GM23338 (cell line): ENCODE measurements around the gene SCN2B. TPM values are rescaled to one million over a fixed set of nuclear protein-coding genes. Genes with fewer than 3 reads are reported as not detected.

ENCODE experiments used
- ATAC-seq: fragments of 200-7000 bp; cut with Tn5 transposase; 3 replicates; pipeline ENCODE4 v1.9.1; 2020
- DNase-seq: peaks from one replicate; pipeline ENCODE4 v3.0.0-alpha.2; 2015; ENCODE audit warnings: low spot score
- H2AFZ ChIP-seq: fragments of 200-600 bp; sonication (generic); 2 replicates; pipeline ENCODE4 v1.8.0; 2016; ENCODE audit warnings: antibody characterized with exemption, mild to moderate bottlenecking, moderate library complexity
- H3F3A ChIP-seq: fragments of 200-600 bp; sonication (generic); replicated peaks from 2 replicates; pipeline ENCODE4 v1.8.0; 2017; ENCODE audit warnings: antibody characterized with exemption, mixed run types, low read depth
- H3K27ac ChIP-seq: fragments of 200-600 bp; sonication (generic); 2 replicates; pipeline ENCODE4 v1.6.1; 2016; ENCODE audit warnings: low read depth
- H3K27me3 ChIP-seq: fragments of 200-600 bp; sonication (generic); 2 replicates; pipeline ENCODE4 v1.8.0; 2016; ENCODE audit warnings: mild to moderate bottlenecking, mixed run types, moderate library complexity; ENCODE audit not compliant: insufficient read depth
- H3K36me3 ChIP-seq: fragments of 200-600 bp; sonication (generic); 2 replicates; pipeline ENCODE4 v1.8.0; 2016; ENCODE audit warnings: mild to moderate bottlenecking; ENCODE audit not compliant: insufficient read depth
- H3K4me1 ChIP-seq: fragments of 200-600 bp; sonication (generic); 2 replicates; pipeline ENCODE4 v1.8.0; 2016; ENCODE audit warnings: mild to moderate bottlenecking, moderate library complexity; ENCODE audit not compliant: insufficient read depth
- H3K4me2 ChIP-seq: fragments of 200-600 bp; sonication (generic); 2 replicates; pipeline ENCODE4 v1.7.1; 2017; ENCODE audit warnings: mixed run types
- H3K4me3 ChIP-seq: fragments of 200-600 bp; sonication (generic); 2 replicates; pipeline ENCODE4 v1.6.1; 2016; ENCODE audit warnings: mixed run types
- H3K79me2 ChIP-seq: fragments of 200-600 bp; sonication (generic); replicated peaks from 2 replicates; pipeline ENCODE4 v1.8.0; 2017; ENCODE audit warnings: mild to moderate bottlenecking; ENCODE audit not compliant: insufficient read depth
- H3K9me2 ChIP-seq: fragments of 200-600 bp; sonication (generic); 2 replicates; pipeline ENCODE4 v1.8.0; 2017; ENCODE audit not compliant: insufficient read depth
- H4K20me1 ChIP-seq: fragments of 200-600 bp; sonication (generic); replicated peaks from 2 replicates; pipeline ENCODE4 v1.8.0; 2017; ENCODE audit warnings: mild to moderate bottlenecking; ENCODE audit not compliant: insufficient read depth
- H3K27ac Mint-ChIP-seq: 2 replicates; pipeline ENCODE4 v1.8.0; 2020; ENCODE audit warnings: inconsistent platforms, mild to moderate bottlenecking, moderate library complexity, mixed read lengths
- H3K27me3 Mint-ChIP-seq: 3 replicates; pipeline ENCODE4 v1.8.0; 2022; ENCODE audit warnings: low read depth, mild to moderate bottlenecking, moderate library complexity, mixed read lengths, inconsistent platforms; ENCODE audit not compliant: insufficient read depth, poor library complexity
- H3K36me3 Mint-ChIP-seq: 3 replicates; pipeline ENCODE4 v1.8.0; 2021; ENCODE audit warnings: low read depth, mild to moderate bottlenecking, inconsistent platforms, moderate library complexity, mixed read lengths
- H3K4me1 Mint-ChIP-seq: 3 replicates; pipeline ENCODE4 v1.8.0; 2020; ENCODE audit warnings: mild to moderate bottlenecking, inconsistent platforms, mixed read lengths
- H3K4me3 Mint-ChIP-seq: 3 replicates; pipeline ENCODE4 v1.8.0; 2021; ENCODE audit warnings: moderate library complexity, mild to moderate bottlenecking, inconsistent platforms, mixed read lengths
- H3K9me3 Mint-ChIP-seq: 3 replicates; pipeline ENCODE4 v1.8.0; 2020; ENCODE audit warnings: moderate library complexity, mild to moderate bottlenecking, inconsistent platforms, mixed read lengths
- CREB1 ChIP-seq: fragments of 250-450 bp; sonication (Bioruptor Pico); IDR thresholded peaks from 2 replicates; pipeline ENCODE4 v1.5.0; 2020; ENCODE audit warnings: low read depth, mild to moderate bottlenecking, moderate library complexity
- EZH2 ChIP-seq: fragments of 200-600 bp; sonication (generic); IDR thresholded peaks from one replicate; pipeline ENCODE4 v1.8.0; 2017; ENCODE audit warnings: antibody characterized with exemption, mild to moderate bottlenecking, low read depth; ENCODE audit not compliant: unreplicated experiment
- EZH2phosphoT487 ChIP-seq: fragments of 200-600 bp; sonication (generic); IDR thresholded peaks from one replicate; pipeline ENCODE4 v1.8.1; 2018; ENCODE audit warnings: antibody characterized with exemption; ENCODE audit not compliant: unreplicated experiment
- JUNB ChIP-seq: IDR thresholded peaks from one replicate; pipeline ENCODE4 v1.6.1; 2016; ENCODE audit warnings: antibody characterized with exemption; ENCODE audit not compliant: unreplicated experiment
- NANOG ChIP-seq: IDR thresholded peaks from 2 replicates; pipeline ENCODE4 v1.6.1; 2016; ENCODE audit warnings: antibody characterized with exemption, borderline replicate concordance
- STAT1 ChIP-seq: IDR thresholded peaks from one replicate; pipeline ENCODE4 v1.6.1; 2016; ENCODE audit warnings: antibody characterized with exemption; ENCODE audit not compliant: unreplicated experiment
- ZNF114 ChIP-seq: fragments of 250-450 bp; sonication (Bioruptor Pico); IDR thresholded peaks from 2 replicates; pipeline ENCODE4 v1.5.0; 2020; ENCODE audit warnings: mild to moderate bottlenecking, moderate library complexity
- ZNF331 ChIP-seq: fragments of 250-450 bp; sonication (Bioruptor Pico); IDR thresholded peaks from 2 replicates; pipeline ENCODE4 v1.5.0; 2020; ENCODE audit warnings: low read depth, mild to moderate bottlenecking, moderate library complexity
- long read RNA-seq: library from polyadenylated mRNA; unstranded; transcript quantifications from one replicate; pipeline ENCODE4 v2.0.0, GENCODE V29; 2020; ENCODE audit not compliant: unreplicated experiment
- polyA plus RNA-seq: library from polyadenylated mRNA; unstranded; fragments of >200 nt; fragmentation: Nextera tagmentation; extraction: Ambion mirVana; gene quantifications from 2 replicates; pipeline ENCODE4 v1.2.1, GENCODE V29; 2016
- total RNA-seq: library from RNA; depleted of rRNA; stranded (reverse); fragments of >200 nt; shearing (Covaris generic); gene quantifications from 2 replicates; pipeline ENCODE4 v1.2.3, GENCODE V29; 2014; rRNA removed
- TF ChIP-seq, protein P1 (sequence below): IDR thresholded peaks from 2 replicates; pipeline ENCODE4 v1.6.1; 2016; ENCODE audit warnings: antibody characterized with exemption
- TF ChIP-seq, protein P2 (sequence below): IDR thresholded peaks from one replicate; pipeline ENCODE4 v1.6.1; 2018; ENCODE audit warnings: antibody characterized with exemption; ENCODE audit not compliant: unreplicated experiment

Gene SCN2B, protein sequence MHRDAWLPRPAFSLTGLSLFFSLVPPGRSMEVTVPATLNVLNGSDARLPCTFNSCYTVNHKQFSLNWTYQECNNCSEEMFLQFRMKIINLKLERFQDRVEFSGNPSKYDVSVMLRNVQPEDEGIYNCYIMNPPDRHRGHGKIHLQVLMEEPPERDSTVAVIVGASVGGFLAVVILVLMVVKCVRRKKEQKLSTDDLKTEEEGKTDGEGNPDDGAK
- total RNA-seq = 0.03 and 0.04 TPM in 2 replicates
- 0.09 TPM in 1 of 2 replicates, not detected in the other for polyA plus RNA-seq
- long read RNA-seq, full-length matches to known transcripts = 1 of 2 reads
- long read RNA-seq, partial matches to known transcripts = 1 of 2 reads
- long read RNA-seq, other reads (novel, unspliced or antisense) = 0 of 2 reads

DNA sequence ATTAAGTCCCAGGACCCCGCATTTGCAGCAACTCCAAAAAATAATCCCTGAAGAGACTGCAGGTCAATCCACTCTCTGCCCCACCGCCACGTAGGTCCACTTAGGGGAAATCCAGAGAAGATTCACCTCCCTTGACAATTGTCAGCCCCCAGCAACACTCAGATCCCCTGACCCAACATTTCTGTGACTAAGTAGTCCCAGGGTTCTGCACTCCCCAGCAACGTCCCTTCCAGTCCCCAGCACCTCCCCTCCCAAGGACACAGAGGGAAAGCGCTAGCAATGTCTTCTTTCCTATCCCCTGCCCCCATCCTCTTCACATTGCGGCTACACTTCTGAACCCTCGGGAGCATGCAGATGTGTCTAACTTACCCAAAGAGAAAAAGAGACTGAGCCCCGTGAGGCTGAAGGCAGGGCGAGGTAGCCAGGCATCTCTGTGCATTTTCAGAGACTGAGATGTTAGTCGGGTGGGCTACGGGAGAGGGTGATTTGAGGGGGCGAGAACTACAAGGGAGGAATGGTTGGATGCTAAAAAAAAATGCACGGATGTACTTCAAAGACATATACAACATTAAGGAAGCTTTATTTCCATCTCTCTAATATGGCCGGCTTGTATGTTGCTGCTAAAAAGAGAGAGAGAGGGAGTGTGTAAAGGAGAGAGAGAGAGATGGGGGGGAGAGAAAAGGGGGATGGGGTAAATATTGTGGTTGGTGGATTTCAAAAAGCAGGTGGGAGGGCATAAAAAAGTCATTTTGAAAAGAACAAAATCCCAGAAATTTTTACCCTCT, at the start of gene SCN2B:
TSS of gene SCN2B (minus strand) at position 647 of the 785 bp plus-strand sequence. CDS start at position 439, 208 bp downstream.
- peak within 1 kb of the TSS; percentile 86 for H2AFZ ChIP-seq
- H3K4me3 ChIP-seq = peak within 1 kb of the TSS; percentile 70
- no peaks in the 10 kb centered on the region for H3K79me2 ChIP-seq
- peaks cover 39% of the 10 kb centered on the region for H3K4me1 Mint-ChIP-seq
- H3K27ac ChIP-seq = no peak within 1 kb of the TSS
- DNase-seq (peak; percentile 71), ATAC-seq (peak; percentile 15)
- H3K4me3 Mint-ChIP-seq = peak within 1 kb of the TSS; percentile 79
- H3K4me1 ChIP-seq = peaks cover 24% of the 10 kb centered on the region
- H3K27ac Mint-ChIP-seq = no peak within 1 kb of the TSS
- no peaks in the 10 kb centered on the region for H3K9me2 ChIP-seq
- peaks cover 59% of the 10 kb centered on the region for H3K27me3 ChIP-seq
- H3F3A ChIP-seq = no peaks in the 10 kb centered on the region
- H3K9me3 Mint-ChIP-seq = no peaks in the 10 kb centered on the region; the same call in 2 of the 3 replicates
- no peaks in the 10 kb centered on the region for H3K36me3 Mint-ChIP-seq
- H3K27me3 Mint-ChIP-seq = peaks cover 31% of the 10 kb centered on the region
- peak within 1 kb of the TSS; percentile 81 for H3K4me2 ChIP-seq
- H4K20me1 ChIP-seq = no peaks in the 10 kb centered on the region
- TF ChIP-seq ZNF331 (CRISPR knock-in tag) (no peak), EZH2 (peak; percentile 34)
- H3K36me3 ChIP-seq = no peaks in the 10 kb centered on the region; the same call in 1 of the 2 replicates

DNA sequence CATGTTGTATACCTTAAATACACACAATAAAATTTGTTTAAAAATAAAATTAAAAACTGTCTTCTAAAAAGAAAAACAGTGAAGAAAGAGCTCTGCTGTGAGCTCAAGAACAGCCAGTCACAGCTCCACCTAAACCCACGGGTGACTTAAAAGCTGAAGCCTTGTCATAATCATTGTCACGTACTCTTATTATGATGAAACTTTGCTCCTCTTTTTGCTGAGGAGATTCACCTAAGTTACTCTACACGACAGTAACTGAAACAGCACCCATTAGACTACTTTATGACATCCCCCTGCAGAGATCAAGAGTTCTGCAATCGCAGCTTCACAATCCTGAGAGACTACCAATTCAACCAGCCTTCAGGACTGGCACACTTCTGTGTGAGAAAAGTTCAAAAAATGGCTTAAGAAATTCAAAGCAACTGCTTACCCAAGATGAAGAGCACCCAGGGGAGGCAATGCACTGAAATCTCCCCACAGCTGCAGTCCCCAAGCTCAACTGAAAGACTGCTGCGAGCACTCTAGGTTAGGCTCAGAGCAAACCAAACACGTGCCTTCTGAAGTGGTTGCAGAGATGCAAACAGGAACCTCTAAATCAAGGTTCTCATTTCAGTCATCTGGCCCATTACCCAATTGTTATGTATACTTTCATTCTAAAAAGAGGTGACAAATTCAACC, 48.2 kb upstream of the SCN2B start, which contains the start of gene JAML:
TSS of gene JAML (minus strand) at position 501 of the 678 bp plus-strand sequence. CDS start 10,145 bp downstream, outside the sequence.
- Histone ChIP-seq H3K4me2 (no peak within 1 kb of the TSS), H3K79me2 (no peaks in the 10 kb centered on the region), H3K27ac (no peak within 1 kb of the TSS), H3F3A (no peaks in the 10 kb centered on the region), H2AFZ (no peak within 1 kb of the TSS), H3K9me2 (no peaks in the 10 kb centered on the region), H3K36me3 (no peaks in the 10 kb centered on the region), H4K20me1 (no peaks in the 10 kb centered on the region), H3K27me3 (no peaks in the 10 kb centered on the region), H3K4me1 (no peaks in the 10 kb centered on the region), H3K4me3 (no peak within 1 kb of the TSS)
- no peak for TF ChIP-seq NANOG
- TF ChIP-seq CREB1 (CRISPR knock-in tag) = no peak
- no peak for TF ChIP-seq ZNF331 (CRISPR knock-in tag)
- TF ChIP-seq EZH2phosphoT487 = no peak
- TF ChIP-seq ZNF114 (CRISPR knock-in tag) = no peak
- TF ChIP-seq JUNB = no peak
- TF ChIP-seq, protein P1, sequence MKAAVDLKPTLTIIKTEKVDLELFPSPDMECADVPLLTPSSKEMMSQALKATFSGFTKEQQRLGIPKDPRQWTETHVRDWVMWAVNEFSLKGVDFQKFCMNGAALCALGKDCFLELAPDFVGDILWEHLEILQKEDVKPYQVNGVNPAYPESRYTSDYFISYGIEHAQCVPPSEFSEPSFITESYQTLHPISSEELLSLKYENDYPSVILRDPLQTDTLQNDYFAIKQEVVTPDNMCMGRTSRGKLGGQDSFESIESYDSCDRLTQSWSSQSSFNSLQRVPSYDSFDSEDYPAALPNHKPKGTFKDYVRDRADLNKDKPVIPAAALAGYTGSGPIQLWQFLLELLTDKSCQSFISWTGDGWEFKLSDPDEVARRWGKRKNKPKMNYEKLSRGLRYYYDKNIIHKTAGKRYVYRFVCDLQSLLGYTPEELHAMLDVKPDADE = no peak
- TF ChIP-seq, protein P2, sequence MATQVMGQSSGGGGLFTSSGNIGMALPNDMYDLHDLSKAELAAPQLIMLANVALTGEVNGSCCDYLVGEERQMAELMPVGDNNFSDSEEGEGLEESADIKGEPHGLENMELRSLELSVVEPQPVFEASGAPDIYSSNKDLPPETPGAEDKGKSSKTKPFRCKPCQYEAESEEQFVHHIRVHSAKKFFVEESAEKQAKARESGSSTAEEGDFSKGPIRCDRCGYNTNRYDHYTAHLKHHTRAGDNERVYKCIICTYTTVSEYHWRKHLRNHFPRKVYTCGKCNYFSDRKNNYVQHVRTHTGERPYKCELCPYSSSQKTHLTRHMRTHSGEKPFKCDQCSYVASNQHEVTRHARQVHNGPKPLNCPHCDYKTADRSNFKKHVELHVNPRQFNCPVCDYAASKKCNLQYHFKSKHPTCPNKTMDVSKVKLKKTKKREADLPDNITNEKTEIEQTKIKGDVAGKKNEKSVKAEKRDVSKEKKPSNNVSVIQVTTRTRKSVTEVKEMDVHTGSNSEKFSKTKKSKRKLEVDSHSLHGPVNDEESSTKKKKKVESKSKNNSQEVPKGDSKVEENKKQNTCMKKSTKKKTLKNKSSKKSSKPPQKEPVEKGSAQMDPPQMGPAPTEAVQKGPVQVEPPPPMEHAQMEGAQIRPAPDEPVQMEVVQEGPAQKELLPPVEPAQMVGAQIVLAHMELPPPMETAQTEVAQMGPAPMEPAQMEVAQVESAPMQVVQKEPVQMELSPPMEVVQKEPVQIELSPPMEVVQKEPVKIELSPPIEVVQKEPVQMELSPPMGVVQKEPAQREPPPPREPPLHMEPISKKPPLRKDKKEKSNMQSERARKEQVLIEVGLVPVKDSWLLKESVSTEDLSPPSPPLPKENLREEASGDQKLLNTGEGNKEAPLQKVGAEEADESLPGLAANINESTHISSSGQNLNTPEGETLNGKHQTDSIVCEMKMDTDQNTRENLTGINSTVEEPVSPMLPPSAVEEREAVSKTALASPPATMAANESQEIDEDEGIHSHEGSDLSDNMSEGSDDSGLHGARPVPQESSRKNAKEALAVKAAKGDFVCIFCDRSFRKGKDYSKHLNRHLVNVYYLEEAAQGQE = no peak
- TF ChIP-seq EZH2 = no peak
- TF ChIP-seq STAT1 = no peak
- Mint-ChIP-seq H3K27me3 (no peaks in the 10 kb centered on the region), H3K9me3 (no peaks in the 10 kb centered on the region), H3K4me3 (no peak within 1 kb of the TSS), H3K4me1 (no peaks in the 10 kb centered on the region; the same call in 2 of the 3 replicates), H3K36me3 (no peaks in the 10 kb centered on the region), H3K27ac (no peak within 1 kb of the TSS)
- DNase-seq (no peak), ATAC-seq (no peak)
